ENCODE data around the gene TIMM50. TPM values are rescaled to one million over a fixed set of nuclear protein-coding genes. Genes with fewer than 3 reads are reported as not detected.

The TIMM50 gene
- total RNA-seq, 1 donor from 2014 or later = 68.9 TPM

GRCh38 chr19:39498798-39499642, 18.4 kb downstream of the TIMM50 start, which contains the start of gene DLL3:
TSS of gene DLL3 (plus strand) at chr19:39498947. CDS start at chr19:39498975, 28 bp downstream.
- DNase-seq = peak; percentile 35
- H3K4me1 Mint-ChIP-seq = peaks cover 32% of the 10 kb centered on the region
- H3K27me3 Mint-ChIP-seq = peaks cover 30% of the 10 kb centered on the region
- POLR2A ChIA-PET = interaction anchor here (0.6 to 1.4 kb wide), 9 partner anchors 15 to 101 kb away, joined by 3 to 7 read pairs (median 3); partner anchors contain the start of genes RPS16, SUPT5H and ZFP36
- H3K4me3 Mint-ChIP-seq = peak within 1 kb of the TSS; percentile 78
- intact Hi-C loops (cut with micrococcal nuclease) = loop anchor here (2.0 kb wide), 2 partner anchors 18 to 54 kb away; partner anchors contain the start of genes SUPT5H and TIMM50
- ATAC-seq (ENCODE audit: low read depth) = peak; percentile 38
- H3K36me3 Mint-ChIP-seq (ENCODE audit: low read depth) = no peaks in the 10 kb centered on the region
- no peak for TF ChIP-seq CTCF (IDR thresholded peaks at IDR 0.05)
- H3K9me3 Mint-ChIP-seq = no peaks in the 10 kb centered on the region
- CTCF ChIA-PET = interaction anchor here (1.0 kb wide), 1 partner anchor 32 kb away, joined by 4 read pairs; no protein-coding TSS in a partner anchor
- no peak within 1 kb of the TSS for H3K27ac Mint-ChIP-seq

- ATAC-seq (ENCODE audit: low read depth) = no peak
- peaks cover 33% of the 10 kb centered on the region for H3K4me1 Mint-ChIP-seq
- ChIA-PET POLR2A (interaction anchor here (0.6 to 0.7 kb wide), 2 partner anchors 93 to 749 kb away, joined by 3 to 5 read pairs; partner anchors contain the start of gene ZFP36), CTCF (no interaction called here)
- H3K27ac Mint-ChIP-seq = no peak overlapping the region
- H3K27me3 Mint-ChIP-seq = peaks cover 39% of the 10 kb centered on the region
- H3K9me3 Mint-ChIP-seq = no peaks in the 10 kb centered on the region
- no peak for DNase-seq
- intact Hi-C loops (cut with micrococcal nuclease) = loop anchor here (2.0 to 10.0 kb wide), 3 partner anchors 19 to 1105 kb away; partner anchors contain the start of genes LTBP4, SUPT5H and TIMM50
- no peaks in the 10 kb centered on the region for H3K36me3 Mint-ChIP-seq (ENCODE audit: low read depth)
- peak overlapping the region; percentile 73 for H3K4me3 Mint-ChIP-seq
- TF ChIP-seq CTCF (IDR thresholded peaks at IDR 0.05) = no peak
Measured at GRCh38 chr19:39499932-39500331, 19.3 kb downstream of the TIMM50 start.

- Mint-ChIP-seq H3K4me1 (peaks cover 33% of the 10 kb centered on the region), H3K27me3 (peaks cover 39% of the 10 kb centered on the region), H3K27ac (no peak overlapping the region), H3K9me3 (no peaks in the 10 kb centered on the region), H3K36me3 (ENCODE audit: low read depth) (no peaks in the 10 kb centered on the region), H3K4me3 (peak overlapping the region; percentile 19)
- CTCF ChIA-PET = interaction anchor here (0.5 kb wide), 1 partner anchor 73 kb away, joined by 3 read pairs; no protein-coding TSS in a partner anchor
- no peak for TF ChIP-seq CTCF (IDR thresholded peaks at IDR 0.05)
- DNase-seq (no peak), ATAC-seq (ENCODE audit: low read depth) (no peak)
- intact Hi-C loops (cut with micrococcal nuclease) = loop anchor here (10.0 kb wide), 1 partner anchor 1104 kb away; the partner anchor contains the start of gene LTBP4
- POLR2A ChIA-PET = interaction anchor here (0.7 to 1.4 kb wide), 2 partner anchors 11 to 55 kb away, joined by 5 to 6 read pairs; partner anchors contain the start of gene SUPT5H
Measured at GRCh38 chr19:39500543-39500942, 19.9 kb downstream of the TIMM50 start.

GRCh38 chr19:39501340-39501739, 20.7 kb downstream of the TIMM50 start:
- ATAC-seq (ENCODE audit: low read depth) (no peak), DNase-seq (no peak)
- Mint-ChIP-seq H3K4me3 (no peak overlapping the region), H3K36me3 (ENCODE audit: low read depth) (no peaks in the 10 kb centered on the region), H3K27me3 (peaks cover 43% of the 10 kb centered on the region), H3K27ac (no peak overlapping the region), H3K9me3 (no peaks in the 10 kb centered on the region), H3K4me1 (peaks cover 34% of the 10 kb centered on the region)
- intact Hi-C loops (cut with micrococcal nuclease) = loop anchor here (10.0 kb wide), 1 partner anchor 1103 kb away; the partner anchor contains the start of gene LTBP4
- no peak for TF ChIP-seq CTCF (IDR thresholded peaks at IDR 0.05)
- ChIA-PET CTCF (no interaction called here), POLR2A (interaction anchor here (0.7 to 1.4 kb wide), 2 partner anchors 28 to 56 kb away, joined by 5 to 6 read pairs; partner anchors contain the start of gene SUPT5H)
